T-cell (primary cell): ENCODE measurements around the gene SLAMF8. TPM values are rescaled to one million over a fixed set of nuclear protein-coding genes. Genes with fewer than 3 reads are reported as not detected.

Source experiments
- ATAC-seq, 4 experiments: fragments of 200-7000 bp in 3 of 4; fragments of 150-1000 bp in 1 of 4; cut with Tn5 transposase; replicated peaks in 1 of 4; 1 replicate in 3 of 4; 2 replicates in 1 of 4; pipeline ENCODE4 v1.10.0; 2021; ENCODE audit warnings: moderate library complexity in 3 of 4, mild to moderate bottlenecking in 2 of 4, moderate number of reproducible peaks in 1 of 4
- CTCF ChIA-PET, 2 donors: fragments of 300-600 bp; sonication (Branson Sonifier 250); formaldehyde crosslinking; loops; one replicate each; lab custom pipeline; 2022; ENCODE audit warnings: antibody characterized with exemption in 2 of 2; lab: Charles Lee
- POLR2A ChIA-PET, 2 donors: fragments of 300-600 bp; sonication (Branson Sonifier 250); formaldehyde crosslinking; loops; one replicate each; lab custom pipeline; 2022; ENCODE audit warnings: antibody characterized with exemption in 2 of 2; lab: Charles Lee
- DNase-seq, 35 experiments: peaks; one replicate each; pipeline versions ENCODE4 v3.0.0 to v3.0.0-alpha.2; 2013 to 2023
- H3K27ac ChIP-seq: one replicate; pipeline ENCODE4 v1.5.1; 2013; ENCODE audit warnings: low read length
- H3K27me3 ChIP-seq, 2 experiments: replicated peaks in 1 of 2; 1 replicate in 1 of 2; 2 replicates in 1 of 2; pipeline versions ENCODE4 v1.6.1 to v1.7.0; 2013; ENCODE audit warnings: low read length in 1 of 2, mixed read lengths in 1 of 2; ENCODE audit not compliant: control insufficient read depth in 2 of 2, insufficient read depth in 2 of 2; ENCODE audit errors: extremely low read depth in 1 of 2
- H3K36me3 ChIP-seq, 2 donors: 1 replicate in 1 of 2; 2 replicates in 1 of 2; pipeline versions ENCODE4 v1.6.1 to v1.7.0; 2013; ENCODE audit warnings: low read length in 1 of 2; ENCODE audit not compliant: control insufficient read depth in 2 of 2, insufficient read depth in 1 of 2; ENCODE audit errors: extremely low read depth in 1 of 2
- H3K4me1 ChIP-seq, 2 experiments: 1 replicate in 1 of 2; 2 replicates in 1 of 2; pipeline versions ENCODE4 v1.6.1 to v1.7.0; 2013; ENCODE audit warnings: low read length in 2 of 2, mixed read lengths in 1 of 2; ENCODE audit not compliant: insufficient read depth in 2 of 2, control insufficient read depth in 1 of 2; ENCODE audit errors: extremely low read depth in 1 of 2
- H3K4me3 ChIP-seq, 2 donors: 1 replicate in 1 of 2; 2 replicates in 1 of 2; pipeline versions ENCODE4 v1.5.1 to v1.7.0; 2013; ENCODE audit warnings: mild to moderate bottlenecking in 2 of 2, low read length in 1 of 2, moderate library complexity in 1 of 2; ENCODE audit not compliant: control insufficient read depth in 1 of 2; ENCODE audit errors: extremely low read depth in 1 of 2
- H3K9me3 ChIP-seq: 2 replicates; pipeline ENCODE4 v1.7.0; 2013
- H3K27ac Mint-ChIP-seq, 2 donors: one replicate each; pipeline ENCODE4 v1.8.0; 2020 to 2021; ENCODE audit warnings: mild to moderate bottlenecking in 2 of 2, mixed read lengths in 2 of 2
- H3K27me3 Mint-ChIP-seq, 2 donors: one replicate each; pipeline ENCODE4 v1.8.0; 2021 to 2022; ENCODE audit warnings: mixed read lengths in 2 of 2
- H3K36me3 Mint-ChIP-seq: one replicate; pipeline ENCODE4 v1.8.0; 2021; ENCODE audit warnings: mixed read lengths
- H3K4me1 Mint-ChIP-seq, 3 donors: one replicate each; pipeline ENCODE4 v1.8.0; 2020 to 2022; ENCODE audit warnings: mixed read lengths in 3 of 3, mild to moderate bottlenecking in 1 of 3
- H3K4me3 Mint-ChIP-seq, 3 donors: one replicate each; pipeline ENCODE4 v1.8.0; 2020 to 2022; ENCODE audit warnings: mild to moderate bottlenecking in 3 of 3, mixed read lengths in 3 of 3, moderate library complexity in 3 of 3
- H3K9me3 Mint-ChIP-seq, 3 donors: one replicate each; pipeline ENCODE4 v1.8.0; 2020 to 2022; ENCODE audit warnings: mixed read lengths in 3 of 3
- WGBS: methylation state at CpG from one replicate; pipeline ENCODE4 v1.1.5; 2013; ENCODE audit warnings: missing lambda C conversion rate; ENCODE audit not compliant: insufficient coverage; 5-methylcytosine and 5-hydroxymethylcytosine counted together
- total RNA-seq, 35 experiments: library from RNA in 6 of 35; stranded (reverse) in 6 of 35; fragments of 120-200 nt in 1 of 35; gene quantifications; one replicate each; pipeline versions ENCODE4 v1.2.1 to v1.2.4 and lab custom pipeline; 2013 to 2026

SLAMF8 gene
- total RNA-seq, 5 donors from 2014 or later (not counting 1 experiment from before 2014, with no cell fraction given), result 0.41 to 1.0 (median 0.69) TPM; not detected in 1

DNA sequence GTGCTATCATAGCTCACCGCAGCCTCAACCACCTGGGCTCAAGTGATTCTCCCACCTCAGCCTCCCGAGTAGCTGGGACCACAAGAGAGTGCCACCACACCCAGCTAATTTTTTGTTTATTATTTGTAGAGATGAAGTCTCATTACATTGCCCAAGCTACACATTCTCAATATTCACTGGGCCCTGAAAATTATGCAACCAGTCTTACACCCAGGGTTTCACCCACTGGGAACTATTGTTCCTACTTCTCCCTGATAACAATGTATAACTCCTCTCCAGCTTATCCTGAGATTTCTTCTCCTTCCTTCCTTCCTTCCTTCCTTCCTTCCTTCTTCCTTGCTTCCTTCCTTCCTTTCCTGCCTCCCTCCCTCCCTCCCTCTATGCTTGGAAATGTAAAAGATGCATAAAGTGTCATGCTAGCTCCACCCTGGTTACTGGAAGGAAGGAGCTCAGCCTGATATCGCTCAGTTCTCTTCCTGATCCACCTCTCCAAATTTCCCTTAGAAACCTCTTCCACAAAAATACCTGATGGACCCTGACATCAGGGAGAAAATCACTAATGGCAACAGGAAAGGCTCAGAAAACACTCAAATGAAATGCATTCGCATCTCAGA, 47.0 kb downstream of the SLAMF8 start:
- H3K27me3 ChIP-seq, result peaks cover 0 to 23% of the 10 kb centered on the region in 2 experiments
- POLR2A ChIA-PET, result no interaction called here
- no peaks in the 10 kb centered on the region for H3K36me3 ChIP-seq
- H3K4me3 ChIP-seq, result no peak overlapping the region
- Mint-ChIP-seq H3K27ac (no peak overlapping the region), H3K9me3 (no peaks in the 10 kb centered on the region), H3K36me3 (peaks cover 9% of the 10 kb centered on the region), H3K27me3 (peaks cover 0 to 25% of the 10 kb centered on the region in 2 donors), H3K4me1 (peaks cover 3 to 7% (median 3%) of the 10 kb centered on the region in 3 donors), H3K4me3 (no peak overlapping the region)
- ATAC-seq, result no peak
- no peak for DNase-seq
- H3K9me3 ChIP-seq, result no peaks in the 10 kb centered on the region
- no peak overlapping the region for H3K27ac ChIP-seq
- 100% methylated on average over 1 of the region's 4 CpGs for WGBS
- peaks cover 0 to 3% of the 10 kb centered on the region in 2 experiments for H3K4me1 ChIP-seq
- CTCF ChIA-PET, result interaction anchor here (0.5 to 1.1 kb wide), 4 partner anchors 14 to 19 kb away, joined by 3 to 5 read pairs (median 3); no protein-coding TSS in a partner anchor

DNA sequence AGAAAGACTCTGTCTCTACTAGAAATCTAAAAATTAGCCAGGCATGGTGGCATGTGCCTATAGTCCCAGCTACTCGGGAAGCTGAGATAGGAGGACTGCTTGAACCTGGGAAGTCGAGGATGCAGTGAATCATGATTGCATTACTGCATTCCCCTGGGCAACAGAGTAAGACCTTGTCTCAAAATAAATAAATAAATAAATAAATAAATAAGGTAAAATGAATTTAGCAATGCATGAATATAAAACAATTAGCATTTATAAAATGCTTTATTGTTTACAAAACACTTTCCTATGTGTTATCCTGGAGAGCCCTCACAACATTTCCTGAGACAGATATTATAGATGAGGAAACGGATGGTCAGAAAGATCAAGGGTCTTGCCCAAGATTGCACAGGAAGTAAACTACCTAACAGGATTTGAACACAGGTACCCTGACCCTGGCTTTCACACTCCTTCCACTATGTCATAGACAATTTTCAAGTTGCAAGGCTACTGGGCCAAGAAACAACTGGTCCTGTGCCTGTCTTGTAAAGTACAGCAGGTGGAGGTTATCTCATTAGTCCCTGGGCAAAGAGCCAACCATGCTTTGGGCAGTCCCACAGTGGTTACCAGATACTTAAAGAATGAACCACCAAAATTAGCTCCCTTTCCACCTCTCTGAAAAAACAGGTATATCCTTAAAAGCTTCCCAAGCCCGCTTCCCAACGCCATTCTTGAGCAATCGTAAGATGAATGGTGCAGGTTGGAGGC, 51.2 kb downstream of the SLAMF8 start:
- H3K9me3 ChIP-seq, result no peaks in the 10 kb centered on the region
- H3K27ac ChIP-seq, result no peak overlapping the region
- Mint-ChIP-seq H3K4me1 (no peaks in the 10 kb centered on the region), H3K9me3 (no peaks in the 10 kb centered on the region), H3K27ac (no peak overlapping the region), H3K27me3 (peaks cover 0 to 15% of the 10 kb centered on the region in 2 donors), H3K36me3 (peaks cover 9% of the 10 kb centered on the region), H3K4me3 (no peak overlapping the region)
- ChIA-PET CTCF (interaction anchor here in 1 of 2 donors (1.4 kb wide), 1 partner anchor 129 kb away, joined by 3 read pairs; no protein-coding TSS in a partner anchor), POLR2A (interaction anchor here in 1 of 2 donors (1.0 kb wide), 1 partner anchor 36 kb away, joined by 3 read pairs; no protein-coding TSS in a partner anchor)
- DNase-seq, result no peak
- H3K4me1 ChIP-seq, result peaks cover 6% of the 10 kb centered on the region in 2 experiments
- no peaks in the 10 kb centered on the region for H3K36me3 ChIP-seq
- ATAC-seq, result no peak
- H3K27me3 ChIP-seq, result peaks cover 0 to 4% of the 10 kb centered on the region in 2 experiments
- H3K4me3 ChIP-seq, result no peak overlapping the region
- 100% methylated on average over 3 of the region's 6 CpGs for WGBS

DNA sequence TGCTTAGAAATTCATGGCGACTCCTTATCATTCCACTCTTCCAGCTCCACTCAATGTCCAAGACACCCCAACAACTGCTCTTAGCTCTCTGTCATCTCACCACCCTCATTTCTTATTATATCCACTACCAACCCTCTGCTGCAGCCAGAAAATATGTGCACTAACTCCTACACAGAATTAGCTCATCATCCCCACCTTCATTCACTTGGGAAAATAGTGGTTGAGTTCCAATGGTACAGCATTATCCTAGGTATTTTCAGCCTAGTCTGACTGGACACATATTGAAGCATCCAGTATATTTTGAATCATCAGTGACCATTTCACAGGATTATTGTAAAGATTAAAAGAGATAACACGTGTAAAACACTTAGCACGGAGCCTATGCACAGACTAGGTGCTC, 52.5 kb downstream of the SLAMF8 start:
- DNase-seq (no peak), ATAC-seq (no peak)
- 91% methylated on average over 1 of the region's 3 CpGs for WGBS
- Histone ChIP-seq H3K9me3 (no peaks in the 10 kb centered on the region), H3K4me3 (no peak overlapping the region), H3K27ac (no peak overlapping the region), H3K4me1 (peaks cover 6% of the 10 kb centered on the region in 2 experiments), H3K36me3 (no peaks in the 10 kb centered on the region), H3K27me3 (peaks cover 0 to 2% of the 10 kb centered on the region in 2 experiments)
- Mint-ChIP-seq H3K27ac (no peak overlapping the region), H3K4me3 (no peak overlapping the region), H3K4me1 (no peaks in the 10 kb centered on the region), H3K36me3 (peaks cover 8% of the 10 kb centered on the region), H3K27me3 (peaks cover 0 to 10% of the 10 kb centered on the region in 2 donors), H3K9me3 (no peaks in the 10 kb centered on the region)
- ChIA-PET POLR2A (no interaction called here), CTCF (interaction anchor here in 1 of 2 donors (1.4 kb wide), 1 partner anchor 128 kb away, joined by 3 read pairs; no protein-coding TSS in a partner anchor)

DNA sequence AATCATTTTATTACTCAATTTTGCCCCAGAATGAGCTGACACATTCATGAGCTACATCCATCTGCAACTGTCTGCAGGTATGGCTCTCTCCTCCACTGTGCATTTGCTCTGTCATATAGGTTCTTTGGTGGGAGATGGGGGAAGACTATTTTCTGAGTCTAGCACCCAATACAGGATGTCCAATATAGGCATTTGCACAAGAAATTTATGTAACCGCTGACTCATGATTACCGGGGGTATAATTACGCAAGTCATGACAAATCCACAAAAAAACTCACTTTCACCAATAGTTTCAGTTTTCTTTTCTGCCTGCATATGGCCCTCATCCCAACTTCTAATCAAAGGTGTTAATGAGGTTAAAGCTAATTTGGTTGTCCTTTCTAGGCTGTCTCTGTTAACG, 53.3 kb downstream of the SLAMF8 start:
- H3K27ac Mint-ChIP-seq, result no peak overlapping the region
- no peaks in the 10 kb centered on the region for H3K36me3 ChIP-seq
- no peak overlapping the region for H3K4me3 Mint-ChIP-seq
- H3K27me3 Mint-ChIP-seq, result peaks cover 0 to 7% of the 10 kb centered on the region in 2 donors
- no peak overlapping the region for H3K4me3 ChIP-seq
- H3K9me3 ChIP-seq, result no peaks in the 10 kb centered on the region
- WGBS, result no CpG with 5 or more reads among the region's 4 CpGs
- H3K27ac ChIP-seq, result no peak overlapping the region
- peaks cover 0 to 2% of the 10 kb centered on the region in 2 experiments for H3K27me3 ChIP-seq
- ChIA-PET CTCF (no interaction called here), POLR2A (no interaction called here)
- DNase-seq (no peak), ATAC-seq (no peak)
- peaks cover 6% of the 10 kb centered on the region for H3K36me3 Mint-ChIP-seq
- peaks cover 6% of the 10 kb centered on the region in 2 experiments for H3K4me1 ChIP-seq
- no peaks in the 10 kb centered on the region for H3K9me3 Mint-ChIP-seq
- H3K4me1 Mint-ChIP-seq, result no peaks in the 10 kb centered on the region

DNA sequence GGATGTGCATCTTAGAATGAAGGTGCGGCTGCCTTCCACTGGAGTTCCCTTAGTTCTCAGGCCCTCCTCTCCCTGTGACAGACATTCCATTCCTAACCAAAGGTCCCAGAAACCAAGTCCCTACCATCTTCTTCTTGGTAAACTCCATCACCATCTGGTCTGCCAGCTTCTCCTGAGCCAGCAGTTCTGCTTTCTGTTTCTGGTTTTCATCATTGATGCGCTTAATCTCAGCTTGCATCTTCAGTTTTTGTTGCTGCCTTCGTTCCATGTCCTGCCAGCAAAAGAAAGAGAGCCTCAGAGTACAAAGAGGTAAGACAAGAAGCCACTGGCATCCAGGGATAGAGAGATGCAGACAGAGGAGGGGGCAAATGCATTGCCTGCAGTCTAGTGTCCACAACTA, 53.8 kb downstream of the SLAMF8 start:
- Mint-ChIP-seq H3K27ac (no peak overlapping the region), H3K27me3 (peaks cover 0 to 7% of the 10 kb centered on the region in 2 donors), H3K36me3 (peaks cover 6% of the 10 kb centered on the region), H3K9me3 (no peaks in the 10 kb centered on the region), H3K4me1 (no peaks in the 10 kb centered on the region), H3K4me3 (no peak overlapping the region)
- DNase-seq, result no peak
- Histone ChIP-seq H3K27ac (no peak overlapping the region), H3K9me3 (no peaks in the 10 kb centered on the region), H3K4me1 (peaks cover 6% of the 10 kb centered on the region in 2 experiments), H3K4me3 (no peak overlapping the region), H3K27me3 (peaks cover 0 to 2% of the 10 kb centered on the region in 2 experiments), H3K36me3 (no peaks in the 10 kb centered on the region)
- no peak for ATAC-seq
- POLR2A ChIA-PET, result no interaction called here
- CTCF ChIA-PET, result interaction anchor here in 1 of 2 donors (0.5 kb wide), 1 partner anchor 20 kb away, joined by 6 read pairs; no protein-coding TSS in a partner anchor
- 93% methylated on average over 2 of the region's 3 CpGs for WGBS
